ENCODE data around the gene TTC9.

TTC9 gene

DNA sequence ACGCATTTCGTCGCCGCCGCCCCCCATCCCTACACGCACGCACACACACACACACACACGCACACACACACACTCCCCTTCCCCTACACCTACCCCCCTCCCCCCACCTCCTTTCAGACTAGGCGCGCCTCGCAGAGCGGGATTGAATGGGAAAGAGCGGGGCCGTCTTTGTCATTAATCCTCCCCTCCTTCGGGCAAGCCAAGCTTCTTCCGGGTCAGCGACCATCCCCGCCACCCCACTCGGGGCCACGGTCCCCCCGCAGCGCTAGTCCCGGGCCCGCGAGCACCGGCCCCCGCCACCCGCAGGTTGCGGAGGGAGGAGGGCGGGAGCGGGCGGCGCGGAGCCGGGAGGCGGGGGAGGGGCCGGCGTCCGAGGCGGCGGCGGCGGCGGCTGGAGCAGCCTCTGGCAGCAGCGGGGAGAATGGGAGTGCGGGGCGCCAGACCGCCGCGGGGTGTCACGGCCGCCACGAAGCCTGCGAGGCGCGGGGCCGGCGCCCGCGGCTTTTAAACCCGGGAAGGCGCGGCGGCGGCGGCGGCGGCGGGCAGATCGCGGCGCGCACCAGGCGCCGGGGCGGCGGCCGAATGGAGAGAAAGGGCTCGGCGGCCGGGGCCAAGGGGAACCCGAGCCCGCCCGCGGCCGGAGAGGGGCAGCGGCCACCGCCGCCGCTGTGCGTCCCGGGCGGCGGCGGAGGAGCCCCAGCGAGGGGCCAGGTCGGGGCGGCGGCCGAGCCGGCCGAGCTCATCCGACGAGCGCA is at the start of gene TTC9:
TTC9 (plus strand) TSS at position 369 of the 755 bp plus-strand sequence; CDS start at position 583, 214 bp downstream.
- DNase-seq, result peak; percentile 13

DNA sequence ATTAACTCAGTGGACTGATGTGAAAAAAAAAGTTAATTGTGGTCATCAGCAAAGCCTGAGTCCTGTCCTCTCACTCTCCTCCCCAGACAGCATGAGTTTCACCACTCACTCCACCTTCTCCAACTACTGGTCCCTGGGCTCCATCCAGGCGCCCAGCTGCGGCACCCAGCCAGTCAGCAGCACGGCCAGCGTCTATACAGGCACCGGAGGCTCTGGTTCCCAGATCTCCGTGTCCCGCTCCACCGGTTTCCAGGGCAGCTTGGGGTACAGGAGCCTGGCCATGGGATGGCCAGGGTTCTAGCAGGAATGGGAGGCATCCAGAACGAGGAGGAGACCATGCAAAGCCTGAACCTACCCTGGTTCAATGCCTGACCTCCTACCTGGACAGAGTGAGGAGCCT is 47.3 kb upstream of the TTC9 start:
- DNase-seq, result no peak

DNA sequence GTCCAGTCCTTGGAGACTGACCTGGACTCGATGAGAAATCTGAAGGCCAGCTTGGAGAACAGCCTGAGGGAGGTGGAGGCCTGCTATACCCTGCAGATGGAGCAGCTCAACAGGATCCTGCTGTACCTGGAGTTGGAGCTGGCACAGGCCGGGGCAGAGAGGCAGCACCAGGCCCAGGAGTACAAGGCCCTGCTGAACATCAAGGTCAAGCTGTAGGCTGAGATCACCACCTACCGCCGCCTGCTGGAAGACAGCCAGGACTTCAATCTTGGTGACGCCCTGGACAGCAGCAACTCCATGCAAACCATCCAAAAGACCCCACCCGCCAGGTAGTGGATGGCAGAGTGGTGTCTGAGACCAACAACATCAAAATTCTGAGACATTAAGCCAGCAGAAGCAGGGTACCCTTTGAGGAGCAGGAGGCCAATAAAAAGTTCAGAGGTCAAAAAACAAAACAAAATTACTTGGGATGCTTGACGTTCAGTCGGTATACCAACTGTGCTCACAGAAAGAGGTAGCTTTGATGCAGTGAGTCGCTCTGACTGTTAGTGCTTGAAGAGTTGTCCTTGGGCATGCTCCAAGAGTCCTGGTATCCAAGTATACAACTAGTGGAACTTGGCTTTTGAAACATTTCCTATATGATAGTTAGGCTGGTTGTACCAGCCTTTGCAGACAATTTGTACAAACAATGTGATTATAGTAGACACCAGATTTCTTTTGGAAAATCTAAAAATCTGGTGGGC is 46.1 kb upstream of the TTC9 start:
- DNase-seq, result no peak

DNA sequence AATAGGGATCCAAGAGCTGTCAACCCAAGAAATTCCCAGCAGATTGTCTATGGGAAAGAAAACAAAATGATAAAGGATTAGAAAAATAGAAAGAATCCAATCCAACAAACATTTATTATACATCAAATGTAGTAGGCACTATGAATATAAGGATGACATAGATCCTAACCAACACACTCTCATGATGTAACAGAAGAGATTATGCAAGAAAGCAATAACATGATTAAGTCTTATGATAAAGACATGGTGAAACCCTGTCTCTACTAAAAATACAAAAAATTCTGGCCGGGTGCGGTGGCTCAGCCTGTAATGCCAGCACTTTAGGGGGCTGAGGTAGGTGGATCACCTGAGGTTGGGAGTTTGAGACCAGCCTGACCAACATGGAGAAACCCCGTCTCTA is 44.0 kb upstream of the TTC9 start:
- DNase-seq, result no peak

DNA sequence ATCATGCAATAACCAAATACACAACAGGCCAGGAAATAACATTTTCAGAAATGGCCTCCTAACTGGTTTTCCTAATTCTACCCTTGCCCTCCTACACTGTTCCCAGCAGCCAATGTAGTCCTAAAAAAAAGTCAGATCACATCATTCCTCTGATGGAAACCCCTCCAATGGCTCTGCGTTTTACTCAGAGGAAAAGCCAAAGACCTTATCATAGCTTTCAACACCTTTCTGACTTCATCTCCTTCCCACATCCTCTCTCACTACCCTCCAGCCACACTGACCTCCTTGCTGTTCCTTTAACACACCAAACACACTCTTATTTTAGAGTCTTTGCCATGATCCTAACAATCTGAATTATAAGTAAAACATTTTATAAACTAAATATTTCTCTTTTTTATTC is 42.4 kb upstream of the TTC9 start:
- DNase-seq, result no peak

DNA sequence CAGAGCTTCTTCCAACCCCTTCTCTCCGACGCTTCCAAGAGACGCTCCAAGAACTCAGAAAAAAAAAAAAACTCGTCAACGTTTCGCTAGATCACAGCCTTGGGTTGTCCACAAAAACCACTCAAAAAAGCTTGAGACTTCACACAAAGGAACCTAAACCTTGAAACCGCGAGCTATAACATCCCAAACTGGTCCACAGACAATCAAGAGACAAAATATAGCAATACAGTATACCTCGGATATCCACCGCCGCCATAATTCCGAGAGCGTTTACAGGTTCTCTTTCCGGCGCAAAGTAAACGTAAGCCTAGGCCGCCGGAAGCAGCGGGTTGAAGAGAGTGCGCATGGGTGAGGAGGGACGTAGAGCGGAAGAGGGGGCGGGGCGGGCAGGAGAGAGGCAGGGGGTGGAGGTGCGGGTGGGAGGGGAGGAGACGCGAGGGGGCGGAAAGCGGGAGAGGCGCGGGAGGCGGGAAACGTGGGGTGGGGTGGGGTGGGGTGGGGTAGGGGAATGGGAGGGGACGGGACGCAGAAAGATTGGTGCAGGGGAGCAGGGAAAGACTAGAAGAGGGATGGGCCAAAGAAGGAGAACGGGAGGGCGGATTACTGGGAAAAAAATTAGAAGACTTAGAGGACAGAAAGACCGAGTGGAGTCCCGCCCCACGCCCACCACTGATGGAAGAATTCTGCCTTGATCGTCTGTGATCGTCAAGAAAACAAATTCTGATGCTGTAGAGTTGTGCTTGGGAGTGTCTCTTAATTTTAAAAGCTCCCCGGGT is 41.1 kb upstream of the TTC9 start, which contains the start of gene MED6:
MED6 (minus strand) TSS at position 274 of the 776 bp plus-strand sequence; CDS start at position 256, 18 bp downstream.
- DNase-seq, result peak; percentile 90

DNA sequence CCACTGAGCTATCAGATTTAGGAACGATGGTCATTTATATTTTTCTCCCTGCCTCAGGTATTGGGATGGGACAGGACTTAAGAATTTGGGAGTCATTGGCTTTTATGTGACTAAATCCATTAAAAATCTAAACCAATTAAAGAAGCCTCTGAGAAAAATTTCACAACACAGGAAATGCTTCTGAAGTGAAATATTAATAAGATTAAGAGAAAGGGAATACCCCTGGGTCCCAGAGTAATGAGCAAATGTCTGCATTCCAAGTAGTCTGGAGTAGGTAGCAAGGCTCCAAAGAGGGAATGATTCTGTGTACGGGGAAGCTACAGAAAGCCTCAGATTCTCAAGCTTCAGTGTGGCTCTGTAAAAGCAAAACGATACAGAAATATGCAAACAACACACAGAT is 40.6 kb upstream of the TTC9 start:
- DNase-seq, result no peak

DNA sequence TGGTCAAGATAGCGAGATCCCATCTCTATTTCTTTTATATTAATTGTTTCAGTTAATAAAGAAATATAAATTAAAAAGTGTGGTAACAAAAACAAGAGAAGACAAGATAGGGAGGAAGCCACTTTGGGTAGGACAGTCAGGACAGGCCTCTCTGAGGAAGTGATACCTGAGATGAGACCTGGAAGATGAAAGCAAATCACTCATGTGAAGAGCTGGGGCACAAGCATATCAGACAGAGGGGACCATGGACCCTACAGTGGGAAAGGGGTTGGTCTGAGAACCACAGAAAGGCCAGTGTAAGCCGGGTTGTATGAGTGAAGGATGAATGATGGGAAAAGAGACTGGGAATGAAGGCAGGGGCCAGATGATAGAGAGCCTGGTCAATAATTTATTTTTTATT is 39.5 kb upstream of the TTC9 start:
- DNase-seq, result no peak

DNA sequence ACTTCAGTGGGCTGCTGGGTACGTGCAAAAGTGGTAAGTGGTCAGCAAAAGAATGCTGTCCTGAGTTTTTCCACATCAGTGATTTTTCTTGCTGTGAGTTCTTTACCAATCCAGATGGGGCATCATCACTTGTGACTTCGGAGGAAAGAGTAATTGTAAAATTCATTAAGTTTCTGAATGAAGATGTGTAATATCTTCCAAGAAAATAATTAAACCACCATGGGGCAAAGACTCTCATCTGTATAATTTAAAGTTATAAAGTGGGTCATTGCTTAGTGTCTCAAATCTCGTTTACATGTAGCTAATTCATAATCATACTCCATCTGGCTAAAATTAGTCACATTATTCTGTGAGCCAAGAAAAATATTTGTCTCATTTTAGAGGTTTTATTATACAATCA is 30.5 kb upstream of the TTC9 start:
- DNase-seq, result no peak

DNA sequence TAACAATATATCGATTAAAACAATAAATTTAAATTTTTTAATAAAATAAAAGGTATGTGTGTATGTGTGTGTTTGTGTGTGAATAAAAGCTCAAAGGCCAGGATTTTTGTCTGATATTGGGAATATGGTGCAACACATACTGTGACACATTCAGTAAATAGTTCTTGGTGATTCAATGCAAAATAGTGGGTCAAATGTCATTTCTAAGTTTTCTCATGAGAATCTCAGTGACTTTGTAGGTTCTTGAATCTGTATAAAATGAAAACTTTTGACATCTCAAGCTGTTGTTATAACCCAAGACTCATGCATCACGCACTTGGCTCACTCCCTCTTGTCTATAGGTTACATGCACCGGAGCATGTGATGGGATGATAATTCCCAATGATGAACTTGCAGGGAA is 25.1 kb upstream of the TTC9 start:
- DNase-seq, result no peak

DNA sequence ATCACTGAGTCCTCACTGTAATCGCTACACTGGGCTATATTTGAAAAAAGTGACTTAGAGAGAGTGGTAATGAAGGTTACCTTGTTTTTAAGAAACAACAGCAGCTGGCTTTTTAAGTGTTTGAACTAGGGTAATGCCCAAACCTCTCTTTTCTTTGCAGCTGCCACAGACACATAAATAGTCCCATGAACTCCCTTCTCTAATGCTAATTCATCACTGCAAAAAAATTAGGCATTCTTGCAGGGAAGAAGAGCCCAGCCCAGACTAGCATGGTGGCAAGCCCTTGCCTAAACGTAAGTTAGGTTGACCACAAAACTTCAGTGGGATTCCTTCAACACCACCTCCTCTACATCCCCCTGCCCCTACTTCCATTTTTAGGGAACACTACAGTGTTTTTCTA is 23.4 kb upstream of the TTC9 start:
- no peak for DNase-seq

DNA sequence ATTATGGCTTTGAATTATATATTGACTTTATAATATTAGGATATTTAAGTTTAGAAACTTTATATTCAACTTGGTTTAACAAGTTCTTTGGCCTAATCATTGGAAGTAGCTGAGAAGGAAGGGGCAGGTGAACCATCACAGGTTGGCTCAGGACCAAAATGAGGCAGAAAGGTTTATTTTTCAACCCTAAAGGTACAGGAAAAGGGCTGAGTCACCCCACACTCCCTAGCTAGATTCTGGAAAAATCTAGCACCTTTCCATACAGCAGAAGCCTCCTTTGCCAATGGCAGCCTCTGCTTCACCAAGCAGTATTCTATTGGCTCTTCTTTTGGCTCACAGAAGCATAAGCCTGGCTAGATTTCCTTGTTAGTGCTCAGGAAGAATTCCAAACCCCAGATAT is 22.0 kb upstream of the TTC9 start:
- DNase-seq, result no peak

DNA sequence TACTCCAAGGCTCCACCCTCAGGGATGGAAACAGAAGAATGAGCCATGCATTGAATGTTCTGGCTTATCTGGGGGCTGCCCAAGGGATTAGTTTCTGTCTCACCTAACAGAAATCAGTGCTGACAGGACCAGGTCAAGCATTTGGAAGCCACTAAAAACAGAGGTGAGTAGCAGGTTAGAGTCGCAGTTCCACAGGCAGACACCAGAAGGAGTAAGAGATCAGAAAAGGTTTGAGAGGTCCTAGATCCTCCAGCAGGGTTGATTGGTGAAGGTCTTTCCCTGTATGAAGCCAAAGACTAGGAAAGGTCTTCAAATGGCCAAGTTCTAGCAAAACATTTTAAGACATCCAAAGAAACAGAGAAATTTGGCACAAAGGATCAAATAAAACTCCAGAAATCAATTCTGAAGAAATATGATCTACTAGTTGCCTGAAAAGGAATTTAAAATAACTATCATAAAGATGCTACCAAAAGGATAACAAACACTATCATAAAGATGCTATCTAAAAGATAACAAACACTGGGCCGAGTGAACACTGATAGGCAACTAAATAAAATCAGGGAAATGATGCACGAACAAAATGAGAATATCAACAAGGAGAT is 19.5 kb upstream of the TTC9 start:
- DNase-seq, result peak; percentile 36

DNA sequence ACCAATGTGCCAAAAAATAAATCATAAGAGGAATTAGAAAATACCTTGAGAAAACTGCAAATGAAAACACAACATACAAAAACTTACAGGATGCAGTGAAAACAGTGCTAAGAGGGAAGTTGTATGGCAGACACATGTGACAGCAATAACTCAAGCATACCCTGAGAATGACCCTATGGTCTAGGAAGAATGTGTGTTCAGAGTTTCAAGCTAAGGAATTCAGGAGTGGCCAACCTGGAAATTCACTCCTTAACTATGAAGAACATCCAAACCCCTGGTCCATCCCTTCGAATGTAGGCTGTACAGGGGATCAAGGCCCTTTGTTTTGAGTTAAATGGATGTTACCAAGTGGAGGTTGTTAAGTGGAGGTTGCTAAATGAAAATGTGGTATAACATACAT is 16.7 kb upstream of the TTC9 start:
- no peak for DNase-seq

DNA sequence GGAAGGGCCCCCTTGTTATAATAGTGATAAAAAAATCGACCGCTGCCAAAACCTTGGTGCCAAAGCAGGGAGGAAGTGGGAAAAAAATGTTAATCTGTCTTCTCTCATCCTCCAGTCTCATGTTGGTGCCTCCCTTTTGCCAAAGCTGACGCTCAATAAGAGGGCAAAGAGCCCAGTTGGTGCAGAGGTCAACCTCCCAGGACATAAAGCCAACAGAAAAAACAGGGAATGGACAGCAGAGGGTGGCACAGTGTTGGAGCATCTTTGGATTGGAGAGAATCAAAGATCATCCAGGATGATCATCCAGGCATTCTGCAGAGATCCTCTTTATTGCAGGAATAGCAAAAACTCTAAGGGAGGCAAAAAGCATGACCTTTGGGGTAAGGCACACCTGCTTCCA is 9.8 kb upstream of the TTC9 start:
- DNase-seq, result no peak

DNA sequence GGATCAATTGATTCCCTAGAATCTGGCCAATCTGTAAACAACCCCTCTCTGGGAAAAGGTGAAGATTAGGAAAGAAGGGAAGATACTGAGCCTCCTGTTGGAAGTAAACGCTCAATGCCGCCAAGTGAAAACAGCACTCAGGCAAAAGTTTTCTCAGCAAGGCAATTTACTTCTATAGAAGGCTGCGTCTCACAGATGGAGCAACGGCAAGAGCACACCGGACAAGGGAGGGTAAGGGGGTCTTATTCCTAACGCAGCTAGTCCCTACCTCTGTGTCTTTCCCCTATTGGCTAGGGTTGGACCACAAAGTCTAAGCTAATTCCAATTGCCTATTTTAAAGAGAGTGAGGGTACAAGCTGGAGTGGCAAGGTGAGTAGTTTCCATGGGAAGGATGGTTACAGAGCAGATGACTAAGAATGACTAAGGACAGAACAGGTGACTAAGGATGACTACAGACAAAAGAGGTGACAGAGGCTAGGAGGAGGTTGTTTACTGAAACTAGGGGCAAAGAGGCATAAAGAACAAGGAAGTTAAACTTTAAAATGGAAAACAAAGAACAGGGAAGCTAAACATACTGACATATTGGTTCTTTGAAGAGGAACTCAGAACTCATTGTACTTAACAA is 5.6 kb upstream of the TTC9 start:
- DNase-seq, result no peak

DNA sequence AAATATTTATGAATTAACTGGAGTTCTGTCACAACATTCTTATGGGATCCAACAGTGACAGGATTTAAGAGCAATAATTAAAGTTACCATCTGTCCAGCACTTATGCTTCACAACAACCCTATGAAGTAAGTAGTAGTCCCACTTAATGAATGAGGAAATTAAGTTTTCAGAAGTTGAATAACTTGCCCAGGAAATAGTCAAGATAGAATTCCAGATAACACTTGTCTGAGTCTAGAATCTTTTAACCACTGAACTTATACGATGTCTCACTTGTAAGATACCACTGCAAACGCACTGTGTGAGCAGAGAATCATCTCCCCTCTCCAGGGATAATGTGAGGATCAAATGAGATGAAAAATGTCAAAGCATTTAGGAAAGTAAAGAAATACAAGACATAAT is 3.3 kb upstream of the TTC9 start:
- DNase-seq, result no peak

DNA sequence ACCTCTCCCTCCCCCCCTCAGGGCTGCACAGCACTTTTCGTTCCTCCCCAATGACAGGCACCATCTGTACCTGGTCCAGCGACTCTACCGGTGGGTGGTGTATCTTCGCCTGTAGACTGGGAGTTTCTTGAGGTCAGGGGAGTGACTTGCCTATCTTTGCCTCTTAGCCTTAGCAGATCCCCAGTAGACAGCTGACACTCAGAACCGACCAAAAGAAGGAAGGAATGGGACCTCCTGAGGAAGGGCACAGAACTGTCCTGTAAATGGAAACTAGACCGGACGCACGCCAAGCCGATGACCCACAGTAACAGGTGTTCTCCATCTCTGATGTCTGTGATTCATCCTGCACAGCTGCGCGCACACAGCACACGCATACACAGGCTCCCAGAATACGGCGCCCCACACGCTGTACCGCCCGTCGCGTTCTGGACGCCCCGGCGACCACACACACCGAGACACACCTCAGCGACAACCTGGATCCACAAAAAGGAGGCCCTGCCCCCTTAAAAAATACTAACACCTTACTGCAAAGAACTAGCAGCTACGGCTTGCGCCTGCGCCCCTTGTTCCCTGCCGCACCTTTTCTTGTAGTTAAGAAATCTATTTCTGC is 673 bp upstream of the TTC9 start:
- DNase-seq, result peak; percentile 40

DNA sequence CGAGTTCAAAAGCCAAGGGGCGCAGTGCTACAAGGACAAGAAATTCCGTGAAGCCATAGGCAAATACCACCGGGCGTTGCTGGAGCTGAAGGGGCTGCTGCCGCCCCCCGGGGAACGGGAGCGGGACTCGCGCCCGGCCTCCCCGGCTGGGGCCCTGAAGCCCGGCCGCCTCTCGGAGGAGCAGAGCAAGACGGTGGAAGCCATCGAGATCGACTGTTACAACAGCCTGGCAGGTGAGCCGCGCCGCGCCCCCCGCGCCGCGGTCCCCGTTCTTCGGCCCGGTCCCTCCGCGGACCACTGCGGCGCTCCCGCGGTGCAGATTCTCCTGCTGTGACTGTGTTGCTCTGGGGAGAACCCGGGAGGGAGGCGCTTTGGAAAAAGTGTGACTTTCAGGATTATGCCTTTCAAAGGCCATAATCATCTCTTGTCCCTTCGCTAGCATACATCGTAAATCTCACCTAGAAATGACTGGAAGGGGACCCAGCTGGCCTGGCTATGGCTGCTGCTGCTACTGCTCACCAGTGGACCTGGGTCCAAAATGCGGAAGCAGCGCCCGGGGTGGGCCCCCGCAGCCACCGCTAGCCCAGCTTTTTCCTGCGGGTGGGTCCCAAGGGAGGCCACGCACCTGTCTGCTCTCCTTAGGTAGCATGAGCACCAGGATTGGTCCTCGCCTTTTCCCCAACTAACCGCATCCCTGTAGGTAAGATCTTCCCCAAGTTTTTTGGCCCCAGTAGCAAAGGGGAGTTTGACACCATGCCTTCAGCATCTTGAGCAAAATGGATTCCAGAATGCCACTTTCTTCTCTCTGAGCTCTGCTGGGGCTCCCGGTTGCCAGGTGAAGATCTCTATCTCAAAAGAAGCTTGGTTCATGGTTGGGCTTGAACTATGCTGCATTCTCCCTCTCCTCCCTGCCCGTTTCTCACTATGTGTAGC is 853 bp downstream of the TTC9 start:
- DNase-seq, result peak; percentile 27

DNA sequence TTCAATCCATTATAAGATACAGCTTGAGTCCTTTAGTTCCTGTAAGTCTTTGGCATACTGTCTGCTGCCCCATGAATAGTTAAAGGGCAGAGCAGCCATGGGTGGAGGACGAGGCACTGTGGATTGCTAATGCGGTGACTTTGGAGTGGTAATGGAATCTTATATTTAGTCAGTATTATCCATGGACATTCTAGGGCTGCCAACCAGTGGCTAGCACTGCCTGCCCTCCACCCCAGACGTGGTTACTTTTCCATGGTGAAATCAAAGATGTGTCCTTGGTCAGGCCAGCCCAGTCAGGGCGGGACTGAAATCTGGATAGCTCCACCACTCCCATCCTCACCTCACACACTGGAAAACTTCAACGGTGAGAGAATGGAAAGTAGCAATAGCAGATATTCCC is 2.3 kb downstream of the TTC9 start:
- no peak for DNase-seq

DNA sequence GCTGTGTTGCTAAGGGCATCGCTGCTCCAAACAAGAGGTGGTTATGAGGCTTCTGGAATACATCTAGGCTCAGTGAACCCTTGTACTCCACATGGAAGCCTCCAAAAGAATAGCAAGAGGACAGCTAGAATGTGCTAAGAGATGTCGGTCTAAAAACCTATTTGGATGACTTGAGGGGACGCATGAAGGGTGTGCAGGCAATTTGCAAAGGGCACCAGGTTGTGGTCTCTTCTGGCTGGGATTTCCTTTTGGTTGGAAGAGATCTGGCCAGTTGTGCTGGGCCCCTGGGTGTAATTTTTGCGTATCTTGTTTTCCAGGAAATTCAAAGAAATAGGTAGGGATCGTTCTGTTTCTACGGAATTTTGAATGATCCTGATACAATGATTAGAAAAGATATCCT is 4.2 kb downstream of the TTC9 start:
- DNase-seq, result no peak

Data from activated effector memory CD4-positive, alpha-beta T cell treated with Interleukin-2 at 50 U/mL for 16 hours (primary cell).